H1 (cell line): ENCODE measurements around the gene TBC1D22A.

Experiments
- BACH1 ChIP-seq: IDR thresholded peaks from 2 replicates; pipeline ENCODE4 v1.6.1; 2012; ENCODE audit warnings: low read length, improper control_type of control experiment
- CEBPB ChIP-seq: IDR thresholded peaks from 2 replicates; pipeline ENCODE4 v1.6.1; 2012; ENCODE audit warnings: low read depth, low read length
- CTCF ChIP-seq, 3 experiments: IDR thresholded peaks; 1 replicate in 2 of 3; 2 replicates in 1 of 3; pipeline versions ENCODE4 v1.5.1 to v1.6.1; 2011; ENCODE audit warnings: low read length in 3 of 3, mild to moderate bottlenecking in 3 of 3, inconsistent platforms in 2 of 3, low read depth in 1 of 3, moderate library complexity in 1 of 3; ENCODE audit not compliant: insufficient read depth in 1 of 3; ENCODE audit errors: control extremely low read depth in 1 of 3
- EP300 ChIP-seq, 2 experiments: IDR thresholded peaks; 1 replicate in 1 of 2; 2 replicates in 1 of 2; pipeline ENCODE4 v1.6.1; 2011 to 2012; ENCODE audit warnings: low read depth in 2 of 2, low read length in 2 of 2, mild to moderate bottlenecking in 2 of 2, borderline replicate concordance in 1 of 2, inconsistent platforms in 1 of 2, moderate library complexity in 1 of 2
- EZH2 ChIP-seq: fragments of 200-600 bp; sonication (generic); IDR thresholded peaks from 2 replicates; pipeline ENCODE4 v1.7.1; 2012; ENCODE audit warnings: low read depth, mild to moderate bottlenecking, moderate library complexity, low read length, inconsistent platforms; ENCODE audit not compliant: severe bottlenecking
- JUND ChIP-seq: IDR thresholded peaks from 2 replicates; pipeline ENCODE4 v1.6.1; 2011; ENCODE audit warnings: mild to moderate bottlenecking, improper control_type of control experiment, low read length
- KDM4A ChIP-seq: IDR thresholded peaks from one replicate; pipeline ENCODE4 v1.7.1; 2012; ENCODE audit warnings: low read depth, mild to moderate bottlenecking, moderate library complexity, low read length, inconsistent platforms; ENCODE audit not compliant: severe bottlenecking
- NRF1 ChIP-seq: IDR thresholded peaks from 2 replicates; pipeline ENCODE4 v1.6.1; 2011; ENCODE audit warnings: mild to moderate bottlenecking, low read depth, low read length, improper control_type of control experiment
- RFX5 ChIP-seq: IDR thresholded peaks from 2 replicates; pipeline ENCODE4 v1.6.1; 2011; ENCODE audit warnings: low read depth, low read length, improper control_type of control experiment, borderline replicate concordance
- SRF ChIP-seq: IDR thresholded peaks from 2 replicates; pipeline ENCODE4 v1.6.1; 2011; ENCODE audit warnings: mild to moderate bottlenecking, low read depth, low read length, moderate library complexity
- TAF1 ChIP-seq: IDR thresholded peaks from 2 replicates; pipeline ENCODE4 v1.6.1; 2011; ENCODE audit warnings: mild to moderate bottlenecking, low read depth, low read length
- TAF7 ChIP-seq: optimal IDR thresholded peaks from 2 replicates; pipeline ENCODE3; 2011; ENCODE audit warnings: low read depth, mild to moderate bottlenecking, inconsistent platforms, low read length, moderate library complexity, borderline replicate concordance
- TCF12 ChIP-seq: IDR thresholded peaks from 2 replicates; pipeline ENCODE4 v1.6.1; 2011; ENCODE audit warnings: low read depth, mild to moderate bottlenecking, low read length
- YY1 ChIP-seq: IDR thresholded peaks from 2 replicates; pipeline ENCODE4 v1.6.1; 2011; ENCODE audit warnings: low read depth, mild to moderate bottlenecking, low read length

- no peak for TF ChIP-seq TAF1
- TF ChIP-seq YY1: no peak
- TF ChIP-seq CEBPB: no peak
- TF ChIP-seq CTCF (IDR thresholded peaks at IDR 0.05; ENCODE audit: control extremely low read depth in 1 of 3, insufficient read depth in 1 of 3, low read depth in 1 of 3, low read length in 3 of 3): no peak
- no peak for TF ChIP-seq EZH2
- no peak for TF ChIP-seq TAF7
- TF ChIP-seq RFX5: no peak
- no peak for TF ChIP-seq KDM4A
- no peak for TF ChIP-seq TCF12
- no peak for TF ChIP-seq JUND
- no peak for TF ChIP-seq EP300 (IDR thresholded peaks at IDR 0.05; ENCODE audit: borderline replicate concordance in 1 of 2, low read depth in 2 of 2, low read length in 2 of 2)
- no peak for TF ChIP-seq BACH1
- no peak for TF ChIP-seq NRF1
- TF ChIP-seq SRF: no peak
These were observed 44.3 kb downstream of the TBC1D22A start for GRCh38 chr22:46806794-46807193.
